Liver (tissue), 3 donors: ENCODE results near the gene ARCN1.

Experiments
- EGR1 ChIP-seq, 2 donors: IDR thresholded peaks; 2 replicates each; pipeline ENCODE4 v1.6.1; 2016 to 2018; ENCODE audit warnings: antibody characterized with exemption in 2 of 2, low read depth in 2 of 2
- FOXA1 ChIP-seq: IDR thresholded peaks from 2 replicates; pipeline ENCODE4 v1.6.1; 2016; ENCODE audit warnings: antibody characterized with exemption
- GABPA ChIP-seq, 2 donors: IDR thresholded peaks in 1 of 2; conservative IDR thresholded peaks in 1 of 2; 2 replicates each; pipeline ENCODE4 v1.6.1; 2016; ENCODE audit warnings: antibody characterized with exemption in 2 of 2, mild to moderate bottlenecking in 1 of 2, moderate library complexity in 1 of 2
- HNF4G ChIP-seq: IDR thresholded peaks from 2 replicates; pipeline ENCODE4 v1.6.1; 2016; ENCODE audit warnings: antibody characterized with exemption
- JUND ChIP-seq, 2 donors: IDR thresholded peaks; 2 replicates each; pipeline ENCODE4 v1.6.1; 2016; ENCODE audit warnings: antibody characterized with exemption in 2 of 2
- RAD21 ChIP-seq, 2 donors: IDR thresholded peaks; 2 replicates each; pipeline ENCODE4 v1.6.1; 2016; ENCODE audit warnings: antibody characterized with exemption in 2 of 2, mild to moderate bottlenecking in 2 of 2
- RXRA ChIP-seq, 2 donors: IDR thresholded peaks; 2 replicates each; pipeline ENCODE4 v1.6.1; 2017 to 2018; ENCODE audit warnings: antibody characterized with exemption in 2 of 2, mild to moderate bottlenecking in 1 of 2
- SP1 ChIP-seq: IDR thresholded peaks from 2 replicates; pipeline ENCODE4 v1.6.1; 2018; ENCODE audit warnings: antibody characterized with exemption, mild to moderate bottlenecking
- TAF1 ChIP-seq: conservative IDR thresholded peaks from 2 replicates; pipeline ENCODE4 v1.6.1; 2016; ENCODE audit warnings: antibody characterized with exemption, mild to moderate bottlenecking
- YY1 ChIP-seq: IDR thresholded peaks from 2 replicates; pipeline ENCODE4 v1.6.1; 2016; ENCODE audit warnings: antibody characterized with exemption, mild to moderate bottlenecking
- TF ChIP-seq, protein P1 (sequence below): IDR thresholded peaks from 2 replicates; pipeline ENCODE4 v1.6.1; 2016; ENCODE audit warnings: antibody characterized with exemption
- TF ChIP-seq, protein P2 (sequence below): fragments of 150-350 bp; IDR thresholded peaks from 2 replicates; pipeline ENCODE4 v1.5.1; 2017; ENCODE audit warnings: improper control_type of control experiment, low read depth, low read length; ENCODE audit not compliant: missing input control
- TF ChIP-seq, protein P3 (sequence below): IDR thresholded peaks from 2 replicates; pipeline ENCODE4 v1.6.1; 2016; ENCODE audit warnings: antibody characterized with exemption, mild to moderate bottlenecking
- TF ChIP-seq, protein P4 (sequence below): IDR thresholded peaks from 2 replicates; pipeline ENCODE4 v1.6.1; 2016; ENCODE audit warnings: antibody characterized with exemption
- donor health status: healthy.
- donor health status: healthy.

DNA sequence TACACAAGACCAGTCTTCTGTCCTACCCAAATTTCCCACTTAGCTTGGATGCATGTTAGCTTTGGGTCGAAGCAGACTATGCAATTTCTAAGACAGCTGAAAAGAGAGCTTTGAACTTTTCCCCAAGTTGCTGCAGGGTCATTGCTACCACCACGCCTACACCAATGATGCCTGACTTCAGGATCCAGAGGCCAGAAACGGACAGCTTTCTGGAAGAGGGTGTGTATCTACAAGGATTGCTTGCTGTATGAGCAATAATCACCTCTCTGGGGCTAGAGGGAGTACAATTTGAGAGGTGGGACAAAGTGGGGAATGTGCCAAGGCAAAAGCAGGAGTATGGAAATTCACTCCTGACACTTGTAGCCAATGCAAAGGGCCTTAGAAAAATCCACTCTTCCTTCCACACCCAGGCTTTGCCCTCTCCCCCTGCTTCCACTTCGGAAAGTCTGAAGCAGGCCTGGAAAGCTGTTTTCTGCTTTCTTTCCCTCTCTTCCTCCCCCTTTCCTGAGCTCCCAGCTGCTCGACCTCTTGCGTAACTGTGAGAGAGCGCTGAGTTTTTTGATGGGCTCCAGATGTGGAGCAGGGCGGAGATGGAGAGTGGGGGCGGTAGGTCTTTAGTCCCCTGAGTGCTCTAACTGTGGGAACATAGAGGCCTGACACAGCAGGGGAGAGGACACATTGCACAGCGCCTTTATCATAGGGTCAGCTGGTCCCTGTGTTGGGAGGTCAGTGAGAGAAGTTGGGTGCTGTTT is 33.1 kb downstream of the ARCN1 start:
- TF ChIP-seq, protein P1, sequence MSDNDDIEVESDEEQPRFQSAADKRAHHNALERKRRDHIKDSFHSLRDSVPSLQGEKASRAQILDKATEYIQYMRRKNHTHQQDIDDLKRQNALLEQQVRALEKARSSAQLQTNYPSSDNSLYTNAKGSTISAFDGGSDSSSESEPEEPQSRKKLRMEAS, result no peak
- TF ChIP-seq, protein P2, sequence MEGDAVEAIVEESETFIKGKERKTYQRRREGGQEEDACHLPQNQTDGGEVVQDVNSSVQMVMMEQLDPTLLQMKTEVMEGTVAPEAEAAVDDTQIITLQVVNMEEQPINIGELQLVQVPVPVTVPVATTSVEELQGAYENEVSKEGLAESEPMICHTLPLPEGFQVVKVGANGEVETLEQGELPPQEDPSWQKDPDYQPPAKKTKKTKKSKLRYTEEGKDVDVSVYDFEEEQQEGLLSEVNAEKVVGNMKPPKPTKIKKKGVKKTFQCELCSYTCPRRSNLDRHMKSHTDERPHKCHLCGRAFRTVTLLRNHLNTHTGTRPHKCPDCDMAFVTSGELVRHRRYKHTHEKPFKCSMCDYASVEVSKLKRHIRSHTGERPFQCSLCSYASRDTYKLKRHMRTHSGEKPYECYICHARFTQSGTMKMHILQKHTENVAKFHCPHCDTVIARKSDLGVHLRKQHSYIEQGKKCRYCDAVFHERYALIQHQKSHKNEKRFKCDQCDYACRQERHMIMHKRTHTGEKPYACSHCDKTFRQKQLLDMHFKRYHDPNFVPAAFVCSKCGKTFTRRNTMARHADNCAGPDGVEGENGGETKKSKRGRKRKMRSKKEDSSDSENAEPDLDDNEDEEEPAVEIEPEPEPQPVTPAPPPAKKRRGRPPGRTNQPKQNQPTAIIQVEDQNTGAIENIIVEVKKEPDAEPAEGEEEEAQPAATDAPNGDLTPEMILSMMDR, result no peak
- TF ChIP-seq YY1, result no peak
- TF ChIP-seq JUND (IDR thresholded peaks at IDR 0.05), result peak in 1 of 2 donors; percentile 37
- TF ChIP-seq TAF1, result no peak
- TF ChIP-seq HNF4G, result no peak
- TF ChIP-seq, protein P3, sequence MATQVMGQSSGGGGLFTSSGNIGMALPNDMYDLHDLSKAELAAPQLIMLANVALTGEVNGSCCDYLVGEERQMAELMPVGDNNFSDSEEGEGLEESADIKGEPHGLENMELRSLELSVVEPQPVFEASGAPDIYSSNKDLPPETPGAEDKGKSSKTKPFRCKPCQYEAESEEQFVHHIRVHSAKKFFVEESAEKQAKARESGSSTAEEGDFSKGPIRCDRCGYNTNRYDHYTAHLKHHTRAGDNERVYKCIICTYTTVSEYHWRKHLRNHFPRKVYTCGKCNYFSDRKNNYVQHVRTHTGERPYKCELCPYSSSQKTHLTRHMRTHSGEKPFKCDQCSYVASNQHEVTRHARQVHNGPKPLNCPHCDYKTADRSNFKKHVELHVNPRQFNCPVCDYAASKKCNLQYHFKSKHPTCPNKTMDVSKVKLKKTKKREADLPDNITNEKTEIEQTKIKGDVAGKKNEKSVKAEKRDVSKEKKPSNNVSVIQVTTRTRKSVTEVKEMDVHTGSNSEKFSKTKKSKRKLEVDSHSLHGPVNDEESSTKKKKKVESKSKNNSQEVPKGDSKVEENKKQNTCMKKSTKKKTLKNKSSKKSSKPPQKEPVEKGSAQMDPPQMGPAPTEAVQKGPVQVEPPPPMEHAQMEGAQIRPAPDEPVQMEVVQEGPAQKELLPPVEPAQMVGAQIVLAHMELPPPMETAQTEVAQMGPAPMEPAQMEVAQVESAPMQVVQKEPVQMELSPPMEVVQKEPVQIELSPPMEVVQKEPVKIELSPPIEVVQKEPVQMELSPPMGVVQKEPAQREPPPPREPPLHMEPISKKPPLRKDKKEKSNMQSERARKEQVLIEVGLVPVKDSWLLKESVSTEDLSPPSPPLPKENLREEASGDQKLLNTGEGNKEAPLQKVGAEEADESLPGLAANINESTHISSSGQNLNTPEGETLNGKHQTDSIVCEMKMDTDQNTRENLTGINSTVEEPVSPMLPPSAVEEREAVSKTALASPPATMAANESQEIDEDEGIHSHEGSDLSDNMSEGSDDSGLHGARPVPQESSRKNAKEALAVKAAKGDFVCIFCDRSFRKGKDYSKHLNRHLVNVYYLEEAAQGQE, result no peak
- peak in 1 of 2 donors; percentile 16 for TF ChIP-seq RAD21 (IDR thresholded peaks at IDR 0.05)
- peak; percentile 56 for TF ChIP-seq SP1
- no peak for TF ChIP-seq GABPA (IDR thresholded peaks at IDR 0.05 in 1 of 2, conservative IDR thresholded peaks at IDR 0.05 in 1 of 2)
- TF ChIP-seq, protein P4, sequence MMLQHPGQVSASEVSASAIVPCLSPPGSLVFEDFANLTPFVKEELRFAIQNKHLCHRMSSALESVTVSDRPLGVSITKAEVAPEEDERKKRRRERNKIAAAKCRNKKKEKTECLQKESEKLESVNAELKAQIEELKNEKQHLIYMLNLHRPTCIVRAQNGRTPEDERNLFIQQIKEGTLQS, result no peak
- TF ChIP-seq EGR1 (IDR thresholded peaks at IDR 0.05; ENCODE audit: low read depth in 2 of 2), result no peak
- peak; percentile 21 to 45 for TF ChIP-seq RXRA (IDR thresholded peaks at IDR 0.05)
- no peak for TF ChIP-seq FOXA1
